GM18861 (cell line): ENCODE measurements around the gene MSANTD2.

Experiments
- ATAC-seq: cut with Tn5 transposase; IDR thresholded peaks from one replicate; pipeline ENCODE4 v1.9.1; 2021; ENCODE audit not compliant: unreplicated experiment

Gene MSANTD2

DNA sequence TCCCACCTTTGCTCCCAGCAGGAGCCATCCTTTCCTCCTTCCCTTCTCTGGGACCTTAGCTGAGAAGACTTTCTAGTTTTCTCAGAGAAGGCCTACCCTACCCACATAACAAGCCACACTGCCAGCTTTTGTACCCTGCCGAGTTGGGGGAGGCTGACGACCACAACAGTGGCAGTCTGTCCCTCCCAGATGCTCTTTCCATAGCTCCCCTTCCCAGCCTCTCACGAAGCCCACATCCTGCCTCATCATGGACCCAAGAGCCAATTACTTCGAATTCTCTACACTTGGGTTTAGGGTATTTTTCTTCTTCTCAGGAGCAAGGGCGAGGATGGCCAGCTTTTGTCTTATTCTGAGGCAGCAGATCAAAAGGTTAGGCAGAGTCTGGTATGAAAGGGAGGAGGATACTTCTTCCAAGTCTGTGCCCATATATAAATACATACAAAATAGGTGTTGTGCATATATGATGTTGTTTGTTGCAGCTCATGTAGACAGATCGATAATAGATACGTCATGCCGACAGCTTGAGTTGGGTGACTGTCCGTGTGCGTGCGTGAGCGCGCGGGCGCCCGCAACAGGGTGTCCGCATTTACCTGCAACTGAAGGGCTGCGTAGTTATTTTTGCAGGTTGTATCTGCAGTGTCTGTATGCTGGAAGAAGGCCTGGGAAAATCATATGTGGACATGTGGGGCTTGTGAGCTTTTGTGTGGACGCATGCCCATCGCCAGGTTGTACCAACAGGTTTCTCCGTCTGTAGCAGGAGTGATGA lies 61.3 kb downstream of the MSANTD2 start:
- ATAC-seq = no peak

- no peak for ATAC-seq
Observed at GRCh38 chr11:124737638-124738305, 62.4 kb downstream of the MSANTD2 start.

- no peak for ATAC-seq
Observed at GRCh38 chr11:124736736-124737135, 63.5 kb downstream of the MSANTD2 start.

GRCh38 chr11:124732230-124732629 lies 68.0 kb downstream of the MSANTD2 start:
- ATAC-seq = no peak

DNA sequence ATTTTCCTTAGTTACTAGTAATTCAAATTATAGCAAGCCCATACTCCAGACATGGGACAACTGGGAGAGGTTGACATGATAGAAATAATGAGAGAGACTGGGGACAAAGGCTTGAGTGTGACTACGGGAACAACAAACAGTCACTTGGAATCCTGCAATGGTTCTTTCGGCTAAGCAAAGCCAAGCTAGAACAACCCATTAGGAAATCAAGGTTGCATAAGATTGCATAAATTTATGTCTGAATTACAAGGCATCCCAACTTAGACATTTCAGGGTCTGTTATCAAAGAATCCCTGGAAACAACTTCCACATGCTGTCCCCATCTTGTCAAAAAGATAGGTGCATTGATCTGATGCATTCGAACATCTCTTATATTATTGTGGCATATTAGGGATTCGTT lies 70.6 kb downstream of the MSANTD2 start:
- ATAC-seq = no peak

DNA sequence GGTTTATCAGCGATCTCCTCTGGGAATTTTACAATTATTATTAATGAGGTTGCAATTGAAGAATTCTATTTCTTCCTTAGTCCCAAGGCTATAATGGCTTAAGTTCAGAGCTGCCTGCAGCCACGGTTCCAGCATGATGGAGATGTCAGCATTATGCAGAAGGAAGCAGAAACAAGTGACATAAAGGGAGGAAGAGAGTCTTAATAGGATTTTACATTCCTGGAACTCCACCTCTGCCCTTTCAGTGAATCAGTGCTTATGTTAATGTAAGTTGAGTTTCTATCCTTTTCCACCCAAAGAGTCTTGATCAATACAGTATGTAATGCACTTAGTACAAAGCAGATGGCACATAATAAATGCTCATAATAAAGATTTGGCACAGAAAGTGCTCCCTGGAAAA lies 72.1 kb downstream of the MSANTD2 start:
- no peak for ATAC-seq

DNA sequence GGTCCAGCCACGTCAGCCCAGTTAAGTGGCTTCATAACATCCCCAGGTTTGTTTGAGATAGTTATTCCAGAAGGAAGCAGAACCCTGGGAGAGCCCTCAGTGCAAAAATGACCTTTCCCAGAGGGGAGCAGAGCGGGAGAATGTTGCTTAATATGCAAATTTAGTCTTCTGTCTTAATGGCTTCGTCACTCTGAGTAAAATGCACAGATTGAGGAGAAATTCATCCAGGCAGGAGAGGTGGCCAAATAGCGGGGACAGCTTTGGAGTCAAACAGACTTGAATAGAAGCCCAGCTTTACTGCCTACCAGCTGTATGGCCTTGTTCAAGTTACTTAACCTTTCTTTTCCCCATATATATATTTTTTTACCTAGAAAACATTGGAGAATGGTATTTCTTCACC lies 72.7 kb downstream of the MSANTD2 start:
- ATAC-seq = no peak

DNA sequence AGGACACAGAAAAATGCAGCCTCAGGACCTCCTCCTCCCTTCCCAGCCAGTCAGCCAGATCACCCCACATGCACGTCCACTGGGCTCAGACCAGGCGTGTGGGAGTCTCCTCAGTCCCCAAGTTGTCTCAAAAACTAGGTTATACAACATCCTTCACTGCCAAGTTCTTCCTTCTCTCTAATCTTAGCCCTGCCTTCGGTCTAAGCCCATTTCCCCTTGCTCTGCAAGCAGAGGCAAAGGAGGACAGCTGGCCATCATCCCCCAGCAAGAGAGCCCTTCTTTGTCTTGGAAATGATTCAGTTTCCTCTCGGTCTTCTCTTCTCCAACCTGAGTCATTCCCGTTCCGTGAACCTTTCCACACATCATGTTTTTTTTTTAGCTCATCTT lies 74.5 kb downstream of the MSANTD2 start:
- peak; percentile 5 for ATAC-seq

GRCh38 chr11:124724979-124725718 lies 75.1 kb downstream of the MSANTD2 start:
- peak; percentile 97 for ATAC-seq

- ATAC-seq = no peak
Observed at GRCh38 chr11:124722176-124722575, 78.0 kb downstream of the MSANTD2 start.

DNA sequence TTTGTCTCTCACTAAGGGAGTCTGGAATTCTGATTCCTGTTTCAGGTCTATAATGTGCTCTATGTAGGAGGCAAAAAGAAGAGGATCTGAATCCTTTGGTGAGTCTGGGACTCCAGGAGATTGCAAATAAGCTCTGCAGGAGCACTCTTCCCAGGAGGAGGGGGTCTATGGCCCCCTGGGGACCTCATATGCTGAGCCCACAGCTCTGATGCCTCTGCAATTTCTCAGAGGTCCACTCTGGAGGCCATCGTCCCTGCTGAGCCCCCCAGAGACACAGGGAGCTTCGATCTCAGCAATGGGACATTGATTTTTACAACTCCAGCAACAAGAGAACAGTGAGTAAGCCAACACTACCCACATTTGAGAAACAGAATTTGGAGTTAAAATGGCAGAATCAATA lies 80.7 kb downstream of the MSANTD2 start:
- ATAC-seq = no peak

GRCh38 chr11:124718801-124719200 lies 81.4 kb downstream of the MSANTD2 start:
- no peak for ATAC-seq

GRCh38 chr11:124717786-124718651 lies 82.2 kb downstream of the MSANTD2 start:
- peak; percentile 32 for ATAC-seq

GRCh38 chr11:124717421-124717785 lies 82.8 kb downstream of the MSANTD2 start:
- ATAC-seq = peak; percentile 62

DNA sequence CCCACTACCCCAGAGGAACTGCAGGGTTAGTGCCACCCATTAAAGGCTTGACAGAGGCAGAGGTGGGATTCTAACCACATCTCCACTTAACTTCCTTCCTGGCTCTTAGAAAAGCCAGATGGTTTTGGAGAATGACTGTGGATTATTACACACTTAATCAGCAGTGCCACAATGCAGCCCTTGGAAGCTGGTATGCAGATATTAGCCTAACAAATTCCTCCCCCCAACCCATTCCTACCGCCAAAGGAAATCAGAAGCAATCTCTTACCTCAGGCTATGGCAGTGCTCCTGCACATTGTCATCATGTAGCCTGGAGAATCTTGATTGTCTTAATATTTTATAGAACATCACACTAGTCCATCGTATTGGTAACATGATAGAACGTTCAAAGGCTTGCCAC lies 83.6 kb downstream of the MSANTD2 start:
- no peak for ATAC-seq
